ENCODE data around the gene WDR46.
"Not testable (repeated sequence)": the region's sequence is repeated elsewhere in the genome, so short reads cannot be mapped to it uniquely, and the experiment has no call there.

WDR46 gene

GRCh38 chr6:33288141-33288920 lies 708 bp downstream of the WDR46 start:
- DNase-seq (ENCODE audit: low read depth in 2 of 2), result no peak

- DNase-seq (ENCODE audit: low read depth in 2 of 2), result no peak
Measured at GRCh38 chr6:33286946-33287914, 1.8 kb downstream of the WDR46 start.

GRCh38 chr6:33285214-33285613 lies 3.8 kb downstream of the WDR46 start:
- DNase-seq (ENCODE audit: low read depth in 2 of 2), result not testable (repeated sequence)

- no peak for DNase-seq (ENCODE audit: low read depth in 2 of 2)
Measured at GRCh38 chr6:33280539-33280938, 8.5 kb downstream of the WDR46 start.

GRCh38 chr6:33279971-33280511 lies 9.0 kb downstream of the WDR46 start:
- no peak for DNase-seq (ENCODE audit: low read depth in 2 of 2)

- no peak for DNase-seq (ENCODE audit: low read depth in 2 of 2)
Measured at GRCh38 chr6:33279257-33279695, 9.8 kb downstream of the WDR46 start.

- no peak for DNase-seq (ENCODE audit: low read depth in 2 of 2)
Measured at GRCh38 chr6:33278810-33279209, 10.2 kb downstream of the WDR46 start.

- DNase-seq (ENCODE audit: low read depth in 2 of 2), result no peak
Measured at GRCh38 chr6:33278392-33278741, 10.7 kb downstream of the WDR46 start.

GRCh38 chr6:33277663-33278391 lies 11.2 kb downstream of the WDR46 start:
- DNase-seq (ENCODE audit: low read depth in 2 of 2), result no peak

- peak; percentile 29 to 39 for DNase-seq (ENCODE audit: low read depth in 2 of 2)
Measured at GRCh38 chr6:33276864-33277662, 12.0 kb downstream of the WDR46 start, which contains the start of gene B3GALT4. B3GALT4 (plus strand) TSS chr6:33277123; CDS start chr6:33277420, 297 bp downstream.

- DNase-seq (ENCODE audit: low read depth in 2 of 2), result no peak
Measured at GRCh38 chr6:33276581-33276863, 12.5 kb downstream of the WDR46 start.

- not testable (repeated sequence) for DNase-seq (ENCODE audit: low read depth in 2 of 2)
Measured at GRCh38 chr6:33275795-33276580, 13.1 kb downstream of the WDR46 start.

GRCh38 chr6:33273924-33274902 lies 14.8 kb downstream of the WDR46 start:
- DNase-seq (ENCODE audit: low read depth in 2 of 2), result no peak

GRCh38 chr6:33273129-33273923 lies 15.7 kb downstream of the WDR46 start:
- DNase-seq (ENCODE audit: low read depth in 2 of 2), result no peak

GRCh38 chr6:33272275-33273128 lies 16.5 kb downstream of the WDR46 start:
- DNase-seq (ENCODE audit: low read depth in 2 of 2), result no peak

GRCh38 chr6:33271468-33272274 lies 17.4 kb downstream of the WDR46 start, which contains the start of the genes RPS18 and VPS52:
RPS18 (plus strand) TSS chr6:33272075; CDS start chr6:33272120, 45 bp downstream.
VPS52 (minus strand) TSS chr6:33271876; CDS start chr6:33271675, 201 bp downstream.
- peak; percentile 99 for DNase-seq (ENCODE audit: low read depth in 2 of 2)

All from fibroblast of skin of left quadriceps (primary cell).